GM13976 (cell line): Measurements from ENCODE around the gene TRAF6.

Experiments
- DNase-seq: peaks from one replicate; pipeline ENCODE4 v3.0.0; 2012; ENCODE audit warnings: low spot score
- CTCF ChIP-seq: IDR thresholded peaks from 2 replicates; pipeline ENCODE4 v1.5.1; 2012; ENCODE audit warnings: borderline replicate concordance, mild to moderate bottlenecking; ENCODE audit not compliant: insufficient read depth; ENCODE audit errors: extremely low read depth, missing control alignments, control extremely low read depth
- in situ Hi-C: fragments of 300-500 bp; cut with MboI; formaldehyde crosslinking; loops from one replicate; pipeline ENCODE4 v1.12.0; 2022; ENCODE audit warnings: low sequenced_read_pairs, mixed read lengths, inconsistent platforms; ENCODE audit not compliant: unreplicated experiment

The TRAF6 gene

GRCh38 chr11:36453678-36454077 is 56.4 kb downstream of the TRAF6 start:
- TF ChIP-seq CTCF, result no peak
- no peak for DNase-seq
- in situ Hi-C loops, result no loop called here

GRCh38 chr11:36452961-36453360 is 57.1 kb downstream of the TRAF6 start:
- DNase-seq, result no peak
- in situ Hi-C loops, result no loop called here
- TF ChIP-seq CTCF, result no peak

GRCh38 chr11:36452236-36452940 is 57.7 kb downstream of the TRAF6 start:
- in situ Hi-C loops, result no loop called here
- no peak for TF ChIP-seq CTCF
- no peak for DNase-seq

GRCh38 chr11:36451681-36452080 is 58.4 kb downstream of the TRAF6 start:
- no peak for DNase-seq
- in situ Hi-C loops, result no loop called here
- no peak for TF ChIP-seq CTCF

GRCh38 chr11:36451045-36451444 is 59.0 kb downstream of the TRAF6 start:
- no peak for DNase-seq
- TF ChIP-seq CTCF, result no peak
- in situ Hi-C loops, result no loop called here

GRCh38 chr11:36450110-36450572 is 59.9 kb downstream of the TRAF6 start:
- in situ Hi-C loops, result no loop called here
- no peak for TF ChIP-seq CTCF
- DNase-seq, result no peak
